Activated CD4-positive, alpha-beta T cell treated with anti-CD3 and anti-CD28 coated beads, Interleukin-2, Interleukin-6, amounts not matched to agents 100 ng/mL and 50 ng/mL, durations not matched to agents 16 hours and 8 hours (primary cell): ENCODE data around the gene IDH3B.
"Not testable (repeated sequence)": the region's sequence is repeated elsewhere in the genome, so short reads cannot be mapped to it uniquely, and the experiment has no call there.

Experiments used
- DNase-seq: peaks from one replicate; pipeline ENCODE4 v3.0.0-alpha.2; 2020

Gene IDH3B

DNA sequence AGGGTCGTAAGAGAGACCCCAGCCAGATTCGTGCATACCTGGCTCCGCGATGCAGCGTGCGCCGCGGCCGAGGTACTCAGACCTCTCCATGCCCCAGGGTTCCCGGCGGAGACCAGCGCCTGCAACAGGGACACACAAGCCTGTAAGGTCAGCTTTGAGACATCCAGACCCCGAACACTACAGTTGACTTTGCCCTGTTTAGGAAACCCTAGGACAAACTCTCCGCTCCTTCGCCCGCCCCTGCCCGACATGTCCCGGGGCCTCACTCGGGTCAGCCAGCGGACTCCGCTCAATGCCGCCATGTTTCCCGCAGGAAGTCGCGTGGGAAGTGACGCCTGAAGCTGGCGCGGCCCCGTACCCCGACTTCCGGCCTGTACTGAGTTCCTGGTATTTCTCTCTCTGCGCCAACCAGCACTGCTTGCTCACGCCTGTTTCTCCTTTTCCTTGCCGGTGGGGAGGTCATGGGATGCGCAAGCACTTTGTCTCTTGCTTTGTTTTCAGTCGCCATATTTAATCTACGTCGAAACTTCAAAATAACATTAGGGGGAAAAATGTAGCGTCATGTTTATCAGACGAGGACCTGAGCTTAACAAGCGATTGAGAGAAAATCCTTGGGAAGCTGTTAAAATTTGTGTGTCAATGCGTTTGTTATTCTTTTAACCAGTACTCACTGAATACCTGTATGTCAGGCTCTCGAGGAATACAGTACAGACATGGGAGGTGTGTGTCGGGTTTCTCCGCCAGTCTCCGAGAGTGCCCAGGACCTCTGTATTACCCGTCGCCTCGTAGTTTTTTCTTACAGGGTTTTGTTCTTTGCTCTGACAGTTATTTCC lies at the start of gene IDH3B:
Gene IDH3B, minus strand, starts transcription at position 330 of the 833 bp plus-strand sequence. Its CDS starts 28 bp downstream, at position 302.
- peak; percentile 94 for DNase-seq

GRCh38 chr20:2713285-2713684 lies 49.3 kb upstream of the IDH3B start:
- DNase-seq: no peak

- DNase-seq: no peak
Observed at GRCh38 chr20:2709205-2709981, 45.4 kb upstream of the IDH3B start.

DNA sequence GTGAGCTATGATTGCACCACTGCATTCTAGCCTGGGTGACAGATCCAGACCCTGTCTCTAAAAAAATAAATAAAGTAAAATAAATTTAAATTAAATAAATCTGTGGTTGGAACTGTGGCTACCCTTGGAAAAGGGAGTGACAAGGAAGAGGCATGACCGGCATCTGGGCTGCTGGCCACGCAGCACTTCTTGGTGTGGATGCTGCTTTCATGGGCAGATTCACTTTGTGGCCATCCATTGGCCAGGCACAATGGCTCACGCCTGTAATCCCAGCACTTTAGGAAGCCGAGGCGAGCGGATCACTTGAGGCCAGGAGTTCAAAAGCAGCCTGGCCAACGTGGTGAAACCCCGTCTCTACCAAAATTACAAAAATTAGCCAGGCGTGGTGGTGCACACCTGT lies 44.6 kb upstream of the IDH3B start:
- no peak for DNase-seq

DNA sequence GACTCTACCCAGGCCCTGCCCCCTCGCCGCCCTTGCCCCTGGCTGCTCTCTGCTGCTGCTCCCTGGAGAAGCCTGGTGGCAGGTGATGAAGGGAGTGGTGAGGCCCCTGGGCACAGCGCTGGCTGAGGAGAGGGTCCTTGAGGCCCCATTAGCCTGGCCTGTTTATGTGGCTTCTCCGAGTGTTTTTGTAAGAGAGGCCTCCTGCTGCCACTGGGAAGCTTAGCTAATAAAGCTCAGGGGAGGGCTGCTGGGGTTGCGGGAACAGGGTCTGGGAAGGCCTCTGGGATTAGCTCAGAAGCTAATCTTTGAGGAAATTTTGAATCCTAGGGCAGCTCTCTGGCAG lies 44.0 kb upstream of the IDH3B start:
- DNase-seq: no peak

- DNase-seq: no peak
Observed at GRCh38 chr20:2707353-2708072, 43.5 kb upstream of the IDH3B start.

- DNase-seq: peak; percentile 53
Observed at GRCh38 chr20:2706688-2707352, 42.8 kb upstream of the IDH3B start.

DNA sequence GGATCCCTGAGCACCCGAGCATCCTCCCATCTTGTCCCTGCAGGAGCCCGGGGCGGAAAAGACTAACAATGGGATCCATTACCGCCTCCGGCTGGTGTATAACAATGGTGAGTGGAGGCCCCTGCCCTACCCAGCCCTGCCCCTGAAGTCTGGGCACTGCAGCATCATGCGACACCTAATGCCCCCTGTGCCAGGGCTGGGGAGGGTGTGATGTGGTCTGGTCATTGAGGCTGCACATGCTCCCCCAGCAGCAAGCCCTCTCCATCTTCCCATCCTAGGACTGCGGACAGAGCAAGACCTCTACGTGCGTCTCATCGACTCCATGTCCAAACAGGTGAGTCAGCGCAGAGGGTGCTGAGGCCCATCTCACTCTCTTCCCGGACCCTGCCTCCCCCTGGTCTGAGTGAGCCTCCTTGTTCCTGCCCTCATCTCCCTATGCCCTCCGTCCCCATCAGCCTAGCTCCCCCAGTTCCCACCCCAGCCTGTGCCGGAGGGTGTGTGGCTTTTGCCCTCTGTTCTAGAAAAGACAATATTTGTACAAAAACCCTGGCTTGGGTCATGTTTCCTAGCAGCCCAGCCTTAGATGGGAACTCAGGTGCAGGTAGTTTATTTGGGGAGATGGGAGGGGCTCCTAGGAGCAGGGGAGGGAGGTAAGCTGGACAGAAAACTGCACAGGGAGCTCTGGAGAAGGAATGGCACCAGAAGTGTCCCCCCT lies 42.1 kb upstream of the IDH3B start:
- no peak for DNase-seq

GRCh38 chr20:2703716-2704475 lies 39.9 kb upstream of the IDH3B start:
- DNase-seq: no peak

- no peak for DNase-seq
Observed at GRCh38 chr20:2701671-2702081, 37.7 kb upstream of the IDH3B start.

GRCh38 chr20:2700913-2701620 lies 37.1 kb upstream of the IDH3B start:
- DNase-seq: no peak

DNA sequence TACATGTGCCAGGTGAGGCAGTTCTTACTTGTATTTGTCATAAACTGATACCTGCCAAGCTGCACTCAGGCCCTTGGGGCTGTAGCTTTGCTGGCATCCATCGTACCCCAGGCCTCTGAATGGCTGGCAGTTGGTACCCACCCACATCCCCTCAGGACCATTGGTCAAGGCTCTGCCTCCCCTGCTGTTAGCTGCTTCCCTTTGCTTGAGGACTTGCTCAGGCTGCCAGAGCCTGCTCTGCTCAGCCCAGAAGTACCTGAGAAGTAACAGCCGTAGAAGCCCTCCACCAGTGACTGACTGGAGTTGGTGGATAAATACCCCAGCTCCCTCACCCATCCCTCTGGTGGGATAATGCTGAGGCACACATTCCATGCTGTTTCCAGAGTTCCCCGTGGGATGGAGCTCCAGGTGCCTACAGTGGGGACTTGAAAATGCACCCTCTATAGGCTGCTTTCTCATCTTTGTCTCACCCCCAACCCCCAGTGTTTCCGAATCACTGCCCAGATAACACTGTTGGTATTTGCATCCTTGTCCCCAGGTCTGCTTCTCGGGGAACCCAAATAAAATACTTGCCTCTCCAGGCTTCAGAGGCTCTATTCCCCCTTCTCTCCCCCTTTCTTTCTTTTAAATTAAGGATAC lies 35.9 kb upstream of the IDH3B start:
- no peak for DNase-seq

DNA sequence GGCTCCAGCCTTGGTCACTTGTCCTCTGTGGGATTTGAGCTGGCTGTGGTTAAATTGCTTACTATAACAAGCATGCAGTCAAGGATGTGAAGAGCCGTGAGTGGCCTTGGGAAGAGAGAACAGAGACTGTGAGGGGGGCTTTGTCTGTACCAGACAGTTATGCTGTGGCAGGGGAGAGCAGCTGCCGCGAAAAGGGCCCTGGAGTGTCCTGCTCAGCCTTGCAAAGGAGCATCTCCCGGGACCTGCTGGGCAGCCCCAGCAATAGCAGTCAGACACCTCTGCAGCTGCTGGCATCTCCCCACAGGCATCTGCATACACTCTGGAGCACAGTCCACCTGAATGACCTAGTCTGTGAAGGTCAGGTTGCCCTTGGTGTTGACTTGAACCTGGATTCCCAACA lies 34.9 kb upstream of the IDH3B start:
- no peak for DNase-seq

- DNase-seq: no peak
Observed at GRCh38 chr20:2698186-2698817, 34.3 kb upstream of the IDH3B start.

DNA sequence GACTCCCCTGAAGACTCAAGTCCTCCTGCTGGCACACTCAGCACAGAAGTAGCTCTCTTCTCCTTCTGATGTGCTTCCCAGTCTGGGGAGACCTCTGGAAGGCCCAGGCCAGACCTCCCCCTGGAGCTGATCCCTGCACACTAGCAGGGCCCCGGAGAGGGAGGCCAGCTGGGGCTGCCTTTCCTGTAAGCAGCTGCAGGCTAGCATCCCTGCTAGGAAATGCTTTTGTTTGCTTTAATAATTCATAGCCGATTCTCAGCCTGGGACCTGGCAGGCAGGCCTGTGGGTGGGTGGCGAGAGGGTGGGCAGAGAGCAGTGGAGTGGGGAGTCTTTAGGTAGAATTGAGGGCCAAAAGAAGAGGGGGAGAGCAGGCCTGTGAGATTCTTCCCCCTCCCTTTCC lies 33.8 kb upstream of the IDH3B start:
- DNase-seq: no peak

GRCh38 chr20:2696646-2697045 lies 32.6 kb upstream of the IDH3B start:
- no peak for DNase-seq

DNA sequence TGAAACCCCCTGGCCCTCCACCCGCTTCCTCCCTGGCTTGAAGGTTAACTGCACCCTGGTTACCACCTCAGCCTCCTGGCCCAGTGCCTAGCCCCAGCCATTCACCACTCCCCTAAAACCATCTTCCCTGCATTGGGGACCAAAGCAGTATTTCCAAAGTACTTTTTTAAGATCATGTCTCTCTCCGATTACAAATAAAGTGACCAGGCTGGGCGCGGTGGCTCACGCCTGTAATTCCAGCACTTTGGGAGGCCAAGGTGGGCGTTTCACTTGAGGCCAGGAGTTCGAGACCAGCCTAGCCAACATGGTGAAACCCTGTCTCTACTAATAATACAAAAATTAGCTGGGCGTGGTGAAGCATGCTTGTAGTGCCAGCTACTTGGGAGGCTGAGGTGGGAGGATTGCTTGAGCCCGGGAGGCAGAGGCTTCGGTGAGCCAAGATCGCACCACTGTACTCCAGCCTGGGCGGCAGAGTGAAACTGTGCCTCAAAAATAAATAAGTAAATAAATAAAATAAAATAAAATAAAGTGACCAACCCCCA lies 32.0 kb upstream of the IDH3B start:
- DNase-seq: not testable (repeated sequence)

GRCh38 chr20:2695206-2695983 lies 31.4 kb upstream of the IDH3B start:
- DNase-seq: no peak

DNA sequence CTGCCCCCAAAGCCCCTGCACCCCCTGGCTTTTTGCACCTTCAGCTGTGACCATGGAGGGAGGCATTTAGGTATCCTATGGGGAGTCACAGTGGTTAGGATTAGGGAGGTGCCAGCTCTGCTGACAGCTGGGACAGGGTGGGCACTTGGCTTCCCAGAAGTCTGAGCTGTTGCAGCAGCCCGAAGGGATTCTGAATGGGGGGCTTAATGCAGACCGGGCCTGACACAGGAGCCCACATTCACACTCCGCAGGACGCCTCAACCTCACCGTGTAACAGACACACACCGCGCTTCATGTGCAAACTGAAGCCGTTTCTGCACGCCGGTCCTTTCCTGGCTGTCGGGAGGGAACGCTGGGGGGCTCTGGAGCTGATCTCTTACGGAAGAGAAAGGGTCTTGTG lies 30.5 kb upstream of the IDH3B start:
- DNase-seq: no peak
